H9 (cell line): ENCODE results near the gene NUCB2. TPM values are rescaled to one million over a fixed set of nuclear protein-coding genes. Genes with fewer than 3 reads are reported as not detected.
A peak's percentile ranks its signal among the peaks of the same experiment; 100 is the strongest.
"Not testable (repeated sequence)": the region's sequence is repeated elsewhere in the genome, so short reads cannot be mapped to it uniquely, and the experiment has no call there.

Experiments
- DNase-seq: peaks from one replicate; pipeline ENCODE4 v3.0.0-alpha.2; 2017
- H2AFZ ChIP-seq: one replicate; pipeline ENCODE4 v1.6.1; 2013; ENCODE audit warnings: mild to moderate bottlenecking, low read length, control low read depth, moderate library complexity
- H2AK5ac ChIP-seq: 2 replicates; pipeline ENCODE4 v1.6.1; 2013; ENCODE audit warnings: low read length, control low read depth, mixed read lengths; ENCODE audit not compliant: insufficient read length
- H2BK120ac ChIP-seq: one replicate; pipeline ENCODE4 v1.6.1; 2013; ENCODE audit warnings: low read depth, mild to moderate bottlenecking, low read length, control low read depth, inconsistent platforms; ENCODE audit not compliant: poor library complexity, severe bottlenecking
- H2BK12ac ChIP-seq: 2 replicates; pipeline ENCODE4 v1.6.1; 2013; ENCODE audit warnings: low read length, control low read depth, mixed read lengths, low read depth; ENCODE audit not compliant: insufficient read length
- H2BK15ac ChIP-seq: 2 replicates; pipeline ENCODE4 v1.6.1; 2013; ENCODE audit warnings: low read depth, low read length, control low read depth
- H2BK20ac ChIP-seq: one replicate; pipeline ENCODE4 v1.6.1; 2013; ENCODE audit warnings: low read depth, mild to moderate bottlenecking, low read length, control low read depth, inconsistent platforms; ENCODE audit not compliant: poor library complexity, severe bottlenecking
- H2BK5ac ChIP-seq: 2 replicates; pipeline ENCODE4 v1.6.1; 2013; ENCODE audit warnings: low read length, control low read depth, mixed read lengths; ENCODE audit not compliant: insufficient read length
- H3K14ac ChIP-seq: 2 replicates; pipeline ENCODE4 v1.6.1; 2013; ENCODE audit warnings: low read length, control low read depth; ENCODE audit not compliant: insufficient read depth
- H3K18ac ChIP-seq: 2 replicates; pipeline ENCODE4 v1.6.1; 2013; ENCODE audit warnings: low read depth, mild to moderate bottlenecking, mixed read lengths, low read length, control low read depth; ENCODE audit not compliant: insufficient read length
- H3K23ac ChIP-seq: 2 replicates; pipeline ENCODE4 v1.6.1; 2013; ENCODE audit warnings: low read length, control low read depth, mixed read lengths, low read depth; ENCODE audit not compliant: insufficient read length
- H3K23me2 ChIP-seq: 2 replicates; pipeline ENCODE4 v1.6.1; 2013; ENCODE audit warnings: low read depth, mild to moderate bottlenecking, mixed read lengths, low read length, control low read depth; ENCODE audit not compliant: insufficient read length, poor library complexity, severe bottlenecking
- H3K27ac ChIP-seq: 2 replicates; pipeline ENCODE4 v1.5.1; 2013; ENCODE audit warnings: low read length, control low read depth, mixed read lengths, low read depth; ENCODE audit not compliant: insufficient read length
- H3K27me3 ChIP-seq: 2 replicates; pipeline ENCODE4 v1.6.1; 2013; ENCODE audit warnings: low read length, control low read depth, inconsistent platforms; ENCODE audit not compliant: insufficient read depth
- H3K4ac ChIP-seq: 2 replicates; pipeline ENCODE4 v1.6.1; 2013; ENCODE audit warnings: low read depth, mild to moderate bottlenecking, control low read depth, inconsistent platforms, low read length, moderate library complexity
- H3K4me1 ChIP-seq: 2 replicates; pipeline ENCODE4 v1.6.1; 2013; ENCODE audit warnings: low read length, control low read depth, inconsistent platforms; ENCODE audit not compliant: insufficient read depth
- H3K4me2 ChIP-seq: 2 replicates; pipeline ENCODE4 v1.6.1; 2013; ENCODE audit warnings: low read length, control low read depth, mixed read lengths; ENCODE audit not compliant: insufficient read length, insufficient read depth
- H3K56ac ChIP-seq: 2 replicates; pipeline ENCODE4 v1.6.1; 2013; ENCODE audit warnings: low read depth, mild to moderate bottlenecking, mixed read lengths, low read length, control low read depth; ENCODE audit not compliant: insufficient read length
- H3K79me1 ChIP-seq: 2 replicates; pipeline ENCODE4 v1.6.1; 2013; ENCODE audit warnings: low read depth, mild to moderate bottlenecking, moderate library complexity, low read length, control low read depth, inconsistent platforms; ENCODE audit not compliant: insufficient read depth, poor library complexity, severe bottlenecking
- H3K79me2 ChIP-seq: 2 replicates; pipeline ENCODE4 v1.6.1; 2013; ENCODE audit warnings: low read length, control low read depth, inconsistent platforms; ENCODE audit not compliant: insufficient read depth
- H3K9ac ChIP-seq: 2 replicates; pipeline ENCODE4 v1.6.1; 2013; ENCODE audit warnings: low read length, control low read depth, mixed read lengths; ENCODE audit not compliant: insufficient read length; ENCODE audit errors: extremely low read depth
- H3K9me3 ChIP-seq: one replicate; pipeline ENCODE4 v1.6.1; 2013; ENCODE audit warnings: low read depth, low read length, inconsistent platforms; ENCODE audit not compliant: control insufficient read depth
- H3T11ph ChIP-seq: one replicate; pipeline ENCODE4 v1.6.1; 2013; ENCODE audit warnings: mild to moderate bottlenecking, low read length, control low read depth, inconsistent platforms
- H4K20me1 ChIP-seq: one replicate; pipeline ENCODE4 v1.6.1; 2013; ENCODE audit not compliant: control insufficient read depth, insufficient read length, insufficient read depth
- H4K5ac ChIP-seq: 2 replicates; pipeline ENCODE4 v1.6.1; 2013; ENCODE audit warnings: low read depth, mild to moderate bottlenecking, mixed read lengths, low read length, control low read depth; ENCODE audit not compliant: insufficient read length
- H4K8ac ChIP-seq: replicated peaks from 2 replicates; pipeline ENCODE4 v1.6.1; 2013; ENCODE audit warnings: low read length, control low read depth, mixed read lengths, low read depth; ENCODE audit not compliant: insufficient read length
- H4K91ac ChIP-seq: 2 replicates; pipeline ENCODE4 v1.6.1; 2013; ENCODE audit warnings: low read depth, mild to moderate bottlenecking, moderate library complexity, mixed read lengths, low read length, control low read depth; ENCODE audit not compliant: insufficient read length
- H3K27ac Mint-ChIP-seq, 3 experiments: 2 replicates in 2 of 3; 3 replicates in 1 of 3; pipeline ENCODE4 v1.8.0; 2020 to 2021; ENCODE audit warnings: mixed read lengths in 3 of 3, mild to moderate bottlenecking in 1 of 3, moderate library complexity in 1 of 3
- H3K27me3 Mint-ChIP-seq: 2 replicates; pipeline ENCODE4 v1.8.0; 2021; ENCODE audit warnings: low read depth, mild to moderate bottlenecking, moderate library complexity, mixed read lengths
- H3K36me3 Mint-ChIP-seq, 3 experiments: 2 replicates in 2 of 3; 3 replicates in 1 of 3; pipeline ENCODE4 v1.8.0; 2020 to 2021; ENCODE audit warnings: low read depth in 3 of 3, mixed read lengths in 3 of 3; ENCODE audit not compliant: insufficient read depth in 1 of 3
- H3K4me1 Mint-ChIP-seq, 2 experiments: 2 replicates each; pipeline ENCODE4 v1.8.0; 2020; ENCODE audit warnings: mixed read lengths in 2 of 2
- H3K4me3 Mint-ChIP-seq, 2 experiments: 2 replicates in 1 of 2; 3 replicates in 1 of 2; pipeline ENCODE4 v1.8.0; 2020 to 2021; ENCODE audit warnings: mild to moderate bottlenecking in 2 of 2, mixed read lengths in 2 of 2, moderate library complexity in 1 of 2
- H3K9me3 Mint-ChIP-seq, 2 experiments: 2 replicates in 1 of 2; 3 replicates in 1 of 2; pipeline ENCODE4 v1.8.0; 2020; ENCODE audit warnings: mild to moderate bottlenecking in 2 of 2, mixed read lengths in 2 of 2, moderate library complexity in 1 of 2
- whole genome bisulfite sequencing: extraction: QIAGEN DNeasy Blood & Tissue Kit; methylation state at CpG from one replicate; pipeline ENCODE4 v1.1.7; 2013; ENCODE audit warnings: missing lambda C conversion rate, low lambda C conversion rate, mixed read lengths; ENCODE audit not compliant: insufficient read length; ENCODE audit errors: extremely low coverage; 5-methylcytosine and 5-hydroxymethylcytosine counted together
- long read RNA-seq: library from polyadenylated mRNA; unstranded; transcript quantifications from one replicate; pipeline ENCODE4 v2.0.0, GENCODE V29; 2020
- total RNA-seq: library from RNA; stranded (reverse); gene quantifications from 2 replicates; pipeline ENCODE4 v1.2.1, GENCODE V29; 2021
- TF ChIP-seq, protein P1 (sequence below): fragments of 200-600 bp; sonication (generic); conservative IDR thresholded peaks from 3 replicates; pipeline ENCODE4 v1.8.0; 2021; ENCODE audit warnings: antibody characterized with exemption, mild to moderate bottlenecking

Gene NUCB2
- total RNA-seq: 29.1 and 33.0 TPM in 2 replicates
- long read RNA-seq, transcript NUCB2-208 (14 exons, 2,274 nt): major isoform, 7 of 37 reads
- long read RNA-seq, partial matches to known transcripts: 16 of 37 reads
- long read RNA-seq, other reads (novel, unspliced or antisense): 14 of 37 reads

- H2BK5ac ChIP-seq: no peak within 1 kb of the TSS
- H3K23ac ChIP-seq: no peak within 1 kb of the TSS
- Mint-ChIP-seq H3K27ac (peak within 1 kb of the TSS; percentile 39 to 87 (median 77); a peak in 4 of 7 replicates), H3K36me3 (no peaks in the 10 kb centered on the region), H3K9me3 (no peaks in the 10 kb centered on the region), H3K4me1 (peaks cover 6 to 10% of the 10 kb centered on the region in 2 experiments), H3K4me3 (peak within 1 kb of the TSS; percentile 87 to 89), H3K27me3 (peaks cover 26% of the 10 kb centered on the region)
- no peaks in the 10 kb centered on the region for H3K79me1 ChIP-seq
- TF ChIP-seq, protein P1, sequence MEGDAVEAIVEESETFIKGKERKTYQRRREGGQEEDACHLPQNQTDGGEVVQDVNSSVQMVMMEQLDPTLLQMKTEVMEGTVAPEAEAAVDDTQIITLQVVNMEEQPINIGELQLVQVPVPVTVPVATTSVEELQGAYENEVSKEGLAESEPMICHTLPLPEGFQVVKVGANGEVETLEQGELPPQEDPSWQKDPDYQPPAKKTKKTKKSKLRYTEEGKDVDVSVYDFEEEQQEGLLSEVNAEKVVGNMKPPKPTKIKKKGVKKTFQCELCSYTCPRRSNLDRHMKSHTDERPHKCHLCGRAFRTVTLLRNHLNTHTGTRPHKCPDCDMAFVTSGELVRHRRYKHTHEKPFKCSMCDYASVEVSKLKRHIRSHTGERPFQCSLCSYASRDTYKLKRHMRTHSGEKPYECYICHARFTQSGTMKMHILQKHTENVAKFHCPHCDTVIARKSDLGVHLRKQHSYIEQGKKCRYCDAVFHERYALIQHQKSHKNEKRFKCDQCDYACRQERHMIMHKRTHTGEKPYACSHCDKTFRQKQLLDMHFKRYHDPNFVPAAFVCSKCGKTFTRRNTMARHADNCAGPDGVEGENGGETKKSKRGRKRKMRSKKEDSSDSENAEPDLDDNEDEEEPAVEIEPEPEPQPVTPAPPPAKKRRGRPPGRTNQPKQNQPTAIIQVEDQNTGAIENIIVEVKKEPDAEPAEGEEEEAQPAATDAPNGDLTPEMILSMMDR: no peak
- no peak within 1 kb of the TSS for H2AK5ac ChIP-seq
- H4K20me1 ChIP-seq: no peaks in the 10 kb centered on the region
- no peak within 1 kb of the TSS for H4K8ac ChIP-seq
- no CpG with 5 or more reads among the region's 75 CpGs for WGBS
- no peak within 1 kb of the TSS for H2AFZ ChIP-seq
- no peak within 1 kb of the TSS for H2BK12ac ChIP-seq
- H3K4me2 ChIP-seq: peak within 1 kb of the TSS; percentile 82
- H2BK15ac ChIP-seq: no peak within 1 kb of the TSS
- H2BK20ac ChIP-seq: no peak within 1 kb of the TSS
- no peaks in the 10 kb centered on the region for H3K27me3 ChIP-seq
- H3K79me2 ChIP-seq: no peaks in the 10 kb centered on the region
- H3K23me2 ChIP-seq: peaks cover 5% of the 10 kb centered on the region
- no peaks in the 10 kb centered on the region for H3K4me1 ChIP-seq
- no peak within 1 kb of the TSS for H3K56ac ChIP-seq
- H2BK120ac ChIP-seq: no peak within 1 kb of the TSS
- no peaks in the 10 kb centered on the region for H3K9me3 ChIP-seq
- H3K14ac ChIP-seq: peak within 1 kb of the TSS; percentile 63
- H4K5ac ChIP-seq: no peak within 1 kb of the TSS
- peak within 1 kb of the TSS; percentile 61 for H3K9ac ChIP-seq
- H3T11ph ChIP-seq: no peak within 1 kb of the TSS
- H3K27ac ChIP-seq: no peak within 1 kb of the TSS
- peak; percentile 98 for DNase-seq
- no peak within 1 kb of the TSS for H3K4ac ChIP-seq
- H4K91ac ChIP-seq: no peak within 1 kb of the TSS
- peak within 1 kb of the TSS; percentile 63 for H3K18ac ChIP-seq
Measured at GRCh38 chr11:17276236-17277023, at the start of gene NUCB2. TSS of gene NUCB2 (plus strand) at chr11:17276739. CDS start at chr11:17295324, 18,585 bp downstream.

GRCh38 chr11:17228186-17228925, 48.2 kb upstream of the NUCB2 start:
- no CpG with 5 or more reads among the region's 38 CpGs for WGBS
- H3K4ac ChIP-seq, H3K4me2 ChIP-seq, H3K18ac ChIP-seq, H3K79me1 ChIP-seq, H2BK12ac ChIP-seq, H2BK15ac ChIP-seq, H3K27ac ChIP-seq, H3K23me2 ChIP-seq, H2BK120ac ChIP-seq, H3K9me3 ChIP-seq, H2BK20ac ChIP-seq, H3K4me1 Mint-ChIP-seq, H4K20me1 ChIP-seq, H3K56ac ChIP-seq, H3K79me2 ChIP-seq, H3K27me3 Mint-ChIP-seq, H4K5ac ChIP-seq, H3K23ac ChIP-seq, H3K9me3 Mint-ChIP-seq, H3K4me1 ChIP-seq, DNase-seq, H2BK5ac ChIP-seq, H2AFZ ChIP-seq, H3K9ac ChIP-seq, H4K8ac ChIP-seq, H3K36me3 Mint-ChIP-seq, H3K4me3 Mint-ChIP-seq, H2AK5ac ChIP-seq, H3K27me3 ChIP-seq, H3T11ph ChIP-seq, H3K14ac ChIP-seq, H4K91ac ChIP-seq, H3K27ac Mint-ChIP-seq: not testable (repeated sequence)
